Measurements from ENCODE around the gene CD101.

The CD101 gene

GRCh38 chr1:117029685-117030084 is 28.1 kb downstream of the CD101 start:
- no peak overlapping the region for H3K4me2 ChIP-seq (ENCODE audit: low read length)
- TF ChIP-seq EZH2phosphoT487 (IDR thresholded peaks at IDR 0.05; ENCODE audit: borderline replicate concordance, low read length): no peak
- no peak for TF ChIP-seq CTCF (IDR thresholded peaks at IDR 0.05; ENCODE audit: low read depth, low read length, poor library complexity, severe bottlenecking)
- H3K9me3 ChIP-seq (ENCODE audit: control insufficient read depth, insufficient read depth, low read length): no peaks in the 10 kb centered on the region

GRCh38 chr1:117030271-117030877 is 28.8 kb downstream of the CD101 start:
- Histone ChIP-seq H3K4me1 (ENCODE audit: control insufficient read depth, low read length) (no peaks in the 10 kb centered on the region), H3K9me3 (ENCODE audit: control insufficient read depth, insufficient read depth, low read length) (no peaks in the 10 kb centered on the region), H3K4me2 (ENCODE audit: low read length) (no peak overlapping the region), H3K9me2 (replicated peaks; ENCODE audit: control insufficient read depth, low read length) (no peaks in the 10 kb centered on the region), H3K4me3 (ENCODE audit: low read length) (no peak overlapping the region), H3F3A (ENCODE audit: control insufficient read depth, insufficient read depth) (no peaks in the 10 kb centered on the region), H3K36me3 (ENCODE audit: control insufficient read depth, low read length) (no peaks in the 10 kb centered on the region), H3K27me3 (ENCODE audit: control insufficient read depth, low read length) (peaks cover 3% of the 10 kb centered on the region; the same call in 1 of the 2 replicates), H3K79me2 (ENCODE audit: control insufficient read depth, low read length) (no peaks in the 10 kb centered on the region), H4K20me1 (ENCODE audit: control insufficient read depth, insufficient read depth, low read depth, low read length) (no peaks in the 10 kb centered on the region), H3K27ac (ENCODE audit: low read depth, low read length) (no peak overlapping the region)
- no peak for TF ChIP-seq CTCF (IDR thresholded peaks at IDR 0.05; ENCODE audit: low read depth, low read length, poor library complexity, severe bottlenecking)

More at GRCh38 chr1:117029685-117030084, 28.1 kb downstream of the CD101 start:
- Histone ChIP-seq H3K27me3 (ENCODE audit: control insufficient read depth, low read length) (peaks cover 3% of the 10 kb centered on the region; the same call in 1 of the 2 replicates), H3K4me1 (ENCODE audit: control insufficient read depth, low read length) (no peaks in the 10 kb centered on the region), H3K36me3 (ENCODE audit: control insufficient read depth, low read length) (no peaks in the 10 kb centered on the region), H3K4me3 (ENCODE audit: low read length) (no peak overlapping the region), H3K27ac (ENCODE audit: low read depth, low read length) (no peak overlapping the region), H3K9me2 (replicated peaks; ENCODE audit: control insufficient read depth, low read length) (no peaks in the 10 kb centered on the region), H4K20me1 (ENCODE audit: control insufficient read depth, insufficient read depth, low read depth, low read length) (no peaks in the 10 kb centered on the region), H3F3A (ENCODE audit: control insufficient read depth, insufficient read depth) (no peaks in the 10 kb centered on the region), H3K79me2 (ENCODE audit: control insufficient read depth, low read length) (no peaks in the 10 kb centered on the region)

GRCh38 chr1:117032266-117032665 is 30.7 kb downstream of the CD101 start:
- H3K4me1 ChIP-seq (ENCODE audit: control insufficient read depth, low read length): no peaks in the 10 kb centered on the region
- no peaks in the 10 kb centered on the region for H3F3A ChIP-seq (ENCODE audit: control insufficient read depth, insufficient read depth)
- no peaks in the 10 kb centered on the region for H4K20me1 ChIP-seq (ENCODE audit: control insufficient read depth, insufficient read depth, low read depth, low read length)
- no peak overlapping the region for H3K4me2 ChIP-seq (ENCODE audit: low read length)
- no peaks in the 10 kb centered on the region for H3K36me3 ChIP-seq (ENCODE audit: control insufficient read depth, low read length)
- TF ChIP-seq EZH2phosphoT487 (IDR thresholded peaks at IDR 0.05; ENCODE audit: borderline replicate concordance, low read length) (no peak), CTCF (IDR thresholded peaks at IDR 0.05; ENCODE audit: low read depth, low read length, poor library complexity, severe bottlenecking) (no peak)
- no peaks in the 10 kb centered on the region for H3K9me3 ChIP-seq (ENCODE audit: control insufficient read depth, insufficient read depth, low read length)
- no peaks in the 10 kb centered on the region for H3K79me2 ChIP-seq (ENCODE audit: control insufficient read depth, low read length)
- H3K4me3 ChIP-seq (ENCODE audit: low read length): no peak overlapping the region
- no peak overlapping the region for H3K27ac ChIP-seq (ENCODE audit: low read depth, low read length)
- no peaks in the 10 kb centered on the region; the same call in 1 of the 2 replicates for H3K27me3 ChIP-seq (ENCODE audit: control insufficient read depth, low read length)
- H3K9me2 ChIP-seq (replicated peaks; ENCODE audit: control insufficient read depth, low read length): no peaks in the 10 kb centered on the region

Measured in DOHH2 (cell line).